LNCaP clone FGC (cell line): ENCODE measurements around the gene RPRD1A.
A peak's percentile ranks its signal among the peaks of the same experiment; 100 is the strongest.

ENCODE experiments used
- DNase-seq: peaks from one replicate; pipeline ENCODE4 v3.0.0-alpha.2; 2011; ENCODE audit warnings: low read depth
- H3K4me3 ChIP-seq: 2 replicates; pipeline ENCODE4 v1.5.1; 2011; ENCODE audit warnings: mild to moderate bottlenecking, low read depth, low read length, control low read depth
- CTCF ChIP-seq: IDR thresholded peaks from 2 replicates; pipeline ENCODE4 v1.5.1; 2012; ENCODE audit warnings: mild to moderate bottlenecking; ENCODE audit not compliant: control insufficient read depth, insufficient read depth; ENCODE audit errors: extremely low read depth

The RPRD1A gene

GRCh38 chr18:36046898-36047297 is 20.5 kb downstream of the RPRD1A start:
- DNase-seq: no peak
- TF ChIP-seq CTCF: no peak
- no peak overlapping the region for H3K4me3 ChIP-seq

- DNase-seq: no peak
- no peak for TF ChIP-seq CTCF
- H3K4me3 ChIP-seq: no peak overlapping the region
These were observed 21.9 kb downstream of the RPRD1A start for GRCh38 chr18:36045241-36045991.

GRCh38 chr18:36043153-36043552 is 24.2 kb downstream of the RPRD1A start:
- H3K4me3 ChIP-seq: no peak overlapping the region
- no peak for DNase-seq
- no peak for TF ChIP-seq CTCF

GRCh38 chr18:36041146-36041545 is 26.2 kb downstream of the RPRD1A start:
- no peak for DNase-seq
- no peak overlapping the region for H3K4me3 ChIP-seq
- no peak for TF ChIP-seq CTCF

GRCh38 chr18:36038102-36038663 is 29.2 kb downstream of the RPRD1A start:
- no peak for DNase-seq
- H3K4me3 ChIP-seq: no peak overlapping the region
- TF ChIP-seq CTCF: no peak

GRCh38 chr18:36035253-36035652 is 32.1 kb downstream of the RPRD1A start:
- H3K4me3 ChIP-seq: no peak overlapping the region
- DNase-seq: peak; percentile 34
- TF ChIP-seq CTCF: no peak

- TF ChIP-seq CTCF: no peak
- no peak for DNase-seq
- no peak overlapping the region for H3K4me3 ChIP-seq
These were observed 33.0 kb downstream of the RPRD1A start for GRCh38 chr18:36034299-36034895.
